Eye (tissue), 1 donor: ENCODE results near the gene ZBTB7B.

Experiments used
- DNase-seq: peaks from one replicate; pipeline ENCODE4 v3.0.0-alpha.2; 2015

The ZBTB7B gene

GRCh38 chr1:155063550-155064110 lies 61.0 kb downstream of the ZBTB7B start, which contains the start of gene EFNA4:
Gene EFNA4, plus strand, starts transcription at chr1:155063740. Its CDS starts 84 bp downstream, at chr1:155063824.
- peak; percentile 97 for DNase-seq

DNA sequence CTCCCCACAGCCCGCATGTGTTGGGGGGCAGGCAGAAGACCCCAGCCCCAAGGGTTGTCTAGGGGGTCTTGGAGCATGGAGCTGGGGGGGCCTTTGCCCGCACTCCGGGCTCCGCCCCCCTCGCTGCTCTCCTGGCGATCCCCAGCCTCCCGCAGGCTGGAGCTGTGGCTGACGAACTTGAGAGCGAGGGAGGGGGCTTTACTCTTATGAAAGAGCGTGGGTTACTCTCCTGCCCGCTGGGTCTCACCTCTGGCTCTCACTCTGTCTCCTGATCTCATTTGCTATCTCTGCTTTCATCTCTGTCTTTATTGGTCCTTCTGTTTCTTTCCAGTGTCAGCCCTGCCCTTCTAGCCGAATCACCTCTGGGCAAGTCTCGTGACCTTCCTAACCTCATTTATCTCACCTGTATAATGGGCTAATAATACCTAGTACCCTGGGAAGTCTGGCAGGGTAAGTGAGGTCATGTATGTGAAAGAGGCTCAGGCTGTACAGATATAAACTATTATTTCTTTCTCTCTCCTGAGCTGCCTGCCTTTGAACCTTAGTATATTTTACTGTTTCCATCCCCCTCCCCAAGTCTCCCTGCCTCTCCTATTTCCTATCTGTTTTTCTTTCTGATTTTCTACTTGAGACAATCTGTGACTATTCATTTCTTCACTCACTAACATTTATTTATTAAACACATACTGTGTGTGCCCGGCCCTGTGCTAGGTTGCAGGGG lies 61.7 kb downstream of the ZBTB7B start:
- peak; percentile 83 for DNase-seq

DNA sequence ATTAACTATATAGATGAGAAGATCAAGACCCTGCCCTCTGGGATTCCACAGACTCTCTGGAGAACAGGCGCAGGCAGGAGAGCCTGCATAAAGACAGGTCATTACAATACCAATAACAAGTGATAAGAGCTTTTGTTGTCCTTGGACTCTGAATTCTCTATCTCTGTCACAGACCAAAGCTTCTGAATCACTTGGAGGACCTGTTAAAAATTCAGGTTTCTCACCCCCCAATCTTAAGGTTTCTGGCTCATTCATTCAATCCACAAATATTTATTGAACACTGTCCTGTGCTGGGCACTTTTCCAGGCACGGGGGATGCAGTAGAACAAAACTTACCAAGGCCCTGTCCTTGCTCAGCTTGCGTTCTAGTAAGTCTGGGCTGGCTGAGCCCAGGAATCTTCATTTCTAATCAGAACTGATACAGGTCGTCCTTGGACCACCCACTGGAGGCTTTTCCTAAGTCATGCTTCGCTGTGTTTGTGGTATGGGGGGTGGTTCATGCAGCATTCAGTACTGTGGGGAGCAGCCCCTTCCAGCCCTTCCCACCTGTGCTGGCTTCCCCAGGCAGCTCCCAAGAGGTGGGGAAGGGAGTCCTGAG lies 62.3 kb downstream of the ZBTB7B start:
- DNase-seq, result no peak

DNA sequence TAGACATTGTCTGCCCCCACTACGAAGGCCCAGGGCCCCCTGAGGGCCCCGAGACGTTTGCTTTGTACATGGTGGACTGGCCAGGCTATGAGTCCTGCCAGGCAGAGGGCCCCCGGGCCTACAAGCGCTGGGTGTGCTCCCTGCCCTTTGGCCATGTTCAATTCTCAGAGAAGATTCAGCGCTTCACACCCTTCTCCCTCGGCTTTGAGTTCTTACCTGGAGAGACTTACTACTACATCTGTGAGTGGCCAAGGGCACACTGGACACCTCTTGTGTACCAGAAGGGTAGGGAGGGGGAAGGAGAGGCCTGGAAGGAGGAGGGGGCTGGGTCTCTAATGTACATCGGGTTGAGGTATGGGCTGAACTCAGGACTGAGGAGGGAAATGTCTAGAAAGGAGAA lies 64.2 kb downstream of the ZBTB7B start:
- no peak for DNase-seq
